ENCODE measurements around the gene SLCO4C1.
"Not testable (repeated sequence)": the region's sequence is repeated elsewhere in the genome, so short reads cannot be mapped to it uniquely, and the experiment has no call there.

DNA sequence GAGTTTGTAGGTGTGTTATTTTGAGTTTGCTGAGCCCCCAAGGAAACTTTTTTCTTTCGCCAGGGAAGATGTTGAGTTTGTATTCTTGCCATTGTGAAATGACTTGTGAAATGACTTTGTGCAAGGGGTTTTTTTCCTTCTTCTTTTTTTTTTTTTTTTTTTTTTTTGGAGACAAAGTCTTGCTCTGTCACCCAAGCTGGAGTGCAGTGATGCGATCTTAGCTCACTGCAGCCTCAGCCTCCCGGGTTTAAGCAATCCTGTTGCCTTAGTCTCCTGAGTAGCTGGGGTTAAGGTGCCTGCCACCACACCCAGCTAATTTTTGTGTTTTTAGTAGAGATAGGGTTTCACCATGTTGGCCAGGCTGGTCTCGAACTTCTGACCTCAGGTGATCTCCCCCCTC is 22.7 kb upstream of the SLCO4C1 start:
- not testable (repeated sequence) for TF ChIP-seq PPARA (CRISPR knock-in tag; IDR thresholded peaks at IDR 0.05; ENCODE audit: borderline replicate concordance); RARB (CRISPR knock-in tag; IDR thresholded peaks at IDR 0.05); CSDC2 (CRISPR knock-in tag; IDR thresholded peaks at IDR 0.05); TCF4 (CRISPR knock-in tag; IDR thresholded peaks at IDR 0.05; ENCODE audit: borderline replicate concordance); TOX (CRISPR knock-in tag; IDR thresholded peaks at IDR 0.05; ENCODE audit: borderline replicate concordance); ZNF8 (CRISPR knock-in tag; IDR thresholded peaks at IDR 0.05); ISL1 (CRISPR knock-in tag; IDR thresholded peaks at IDR 0.05); ZNF70 (CRISPR knock-in tag; IDR thresholded peaks at IDR 0.05); ESRRG (CRISPR knock-in tag; IDR thresholded peaks at IDR 0.05); ZFP30 (CRISPR knock-in tag; IDR thresholded peaks at IDR 0.05); BACH2 (CRISPR knock-in tag; IDR thresholded peaks at IDR 0.05; ENCODE audit: borderline replicate concordance)
- TF ChIP-seq, protein P1, sequence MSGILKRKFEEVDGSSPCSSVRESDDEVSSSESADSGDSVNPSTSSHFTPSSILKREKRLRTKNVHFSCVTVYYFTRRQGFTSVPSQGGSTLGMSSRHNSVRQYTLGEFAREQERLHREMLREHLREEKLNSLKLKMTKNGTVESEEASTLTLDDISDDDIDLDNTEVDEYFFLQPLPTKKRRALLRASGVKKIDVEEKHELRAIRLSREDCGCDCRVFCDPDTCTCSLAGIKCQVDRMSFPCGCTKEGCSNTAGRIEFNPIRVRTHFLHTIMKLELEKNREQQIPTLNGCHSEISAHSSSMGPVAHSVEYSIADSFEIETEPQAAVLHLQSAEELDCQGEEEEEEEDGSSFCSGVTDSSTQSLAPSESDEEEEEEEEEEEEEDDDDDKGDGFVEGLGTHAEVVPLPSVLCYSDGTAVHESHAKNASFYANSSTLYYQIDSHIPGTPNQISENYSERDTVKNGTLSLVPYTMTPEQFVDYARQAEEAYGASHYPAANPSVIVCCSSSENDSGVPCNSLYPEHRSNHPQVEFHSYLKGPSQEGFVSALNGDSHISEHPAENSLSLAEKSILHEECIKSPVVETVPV (CRISPR knock-in tag; IDR thresholded peaks at IDR 0.05): not testable (repeated sequence)
- TF ChIP-seq, protein P2, sequence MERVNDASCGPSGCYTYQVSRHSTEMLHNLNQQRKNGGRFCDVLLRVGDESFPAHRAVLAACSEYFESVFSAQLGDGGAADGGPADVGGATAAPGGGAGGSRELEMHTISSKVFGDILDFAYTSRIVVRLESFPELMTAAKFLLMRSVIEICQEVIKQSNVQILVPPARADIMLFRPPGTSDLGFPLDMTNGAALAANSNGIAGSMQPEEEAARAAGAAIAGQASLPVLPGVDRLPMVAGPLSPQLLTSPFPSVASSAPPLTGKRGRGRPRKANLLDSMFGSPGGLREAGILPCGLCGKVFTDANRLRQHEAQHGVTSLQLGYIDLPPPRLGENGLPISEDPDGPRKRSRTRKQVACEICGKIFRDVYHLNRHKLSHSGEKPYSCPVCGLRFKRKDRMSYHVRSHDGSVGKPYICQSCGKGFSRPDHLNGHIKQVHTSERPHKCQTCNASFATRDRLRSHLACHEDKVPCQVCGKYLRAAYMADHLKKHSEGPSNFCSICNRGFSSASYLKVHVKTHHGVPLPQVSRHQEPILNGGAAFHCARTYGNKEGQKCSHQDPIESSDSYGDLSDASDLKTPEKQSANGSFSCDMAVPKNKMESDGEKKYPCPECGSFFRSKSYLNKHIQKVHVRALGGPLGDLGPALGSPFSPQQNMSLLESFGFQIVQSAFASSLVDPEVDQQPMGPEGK (CRISPR knock-in tag; IDR thresholded peaks at IDR 0.05; ENCODE audit: borderline replicate concordance): not testable (repeated sequence)
- TF ChIP-seq, protein P3, sequence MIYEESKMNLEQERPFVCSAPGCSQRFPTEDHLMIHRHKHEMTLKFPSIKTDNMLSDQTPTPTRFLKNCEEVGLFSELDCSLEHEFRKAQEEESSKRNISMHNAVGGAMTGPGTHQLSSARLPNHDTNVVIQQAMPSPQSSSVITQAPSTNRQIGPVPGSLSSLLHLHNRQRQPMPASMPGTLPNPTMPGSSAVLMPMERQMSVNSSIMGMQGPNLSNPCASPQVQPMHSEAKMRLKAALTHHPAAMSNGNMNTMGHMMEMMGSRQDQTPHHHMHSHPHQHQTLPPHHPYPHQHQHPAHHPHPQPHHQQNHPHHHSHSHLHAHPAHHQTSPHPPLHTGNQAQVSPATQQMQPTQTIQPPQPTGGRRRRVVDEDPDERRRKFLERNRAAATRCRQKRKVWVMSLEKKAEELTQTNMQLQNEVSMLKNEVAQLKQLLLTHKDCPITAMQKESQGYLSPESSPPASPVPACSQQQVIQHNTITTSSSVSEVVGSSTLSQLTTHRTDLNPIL (CRISPR knock-in tag; IDR thresholded peaks at IDR 0.05; ENCODE audit: low read depth): not testable (repeated sequence)
